ENCODE results near the gene EFCAB10.

Gene EFCAB10

GRCh38 chr7:105532709-105533460 is 48.4 kb downstream of the EFCAB10 start:
- Histone ChIP-seq H3K36me3 (ENCODE audit: insufficient read depth, low read length) (no peaks in the 10 kb centered on the region), H3K27me3 (ENCODE audit: insufficient read depth, low read length, poor library complexity, severe bottlenecking) (no peaks in the 10 kb centered on the region), H3F3A (ENCODE audit: low read depth) (no peaks in the 10 kb centered on the region), H3K4me3 (ENCODE audit: low read length, poor library complexity, severe bottlenecking) (peak overlapping the region; percentile 92), H4K20me1 (ENCODE audit: insufficient read depth, low read length, poor library complexity, severe bottlenecking) (peaks cover 11% of the 10 kb centered on the region), H2AFZ (ENCODE audit: low read length) (peak overlapping the region; percentile 88), H3K79me2 (ENCODE audit: insufficient read depth, low read length) (peaks cover 31% of the 10 kb centered on the region), H3K4me2 (ENCODE audit: low read depth, low read length, poor library complexity, severe bottlenecking) (peak overlapping the region; percentile 83), H3K9me2 (replicated peaks; ENCODE audit: low read depth, low read length) (no peaks in the 10 kb centered on the region), H3K9me3 (ENCODE audit: insufficient read depth, low read depth, low read length) (no peaks in the 10 kb centered on the region), H3K9ac (ENCODE audit: low read depth, low read length, poor library complexity, severe bottlenecking) (peak overlapping the region; percentile 82), H3K4me1 (ENCODE audit: insufficient read depth, low read length, poor library complexity, severe bottlenecking) (peaks cover 24% of the 10 kb centered on the region)
- TF ChIP-seq CTCF (conservative IDR thresholded peaks at IDR 0.05; ENCODE audit: low read length) (no peak), EZH2phosphoT487 (IDR thresholded peaks at IDR 0.05; ENCODE audit: borderline replicate concordance) (no peak)

- peak within 1 kb of the TSS; percentile 83 for H3K4me2 ChIP-seq (ENCODE audit: low read depth, low read length, poor library complexity, severe bottlenecking)
- H3K36me3 ChIP-seq (ENCODE audit: insufficient read depth, low read length) = no peaks in the 10 kb centered on the region
- H2AFZ ChIP-seq (ENCODE audit: low read length) = peak within 1 kb of the TSS; percentile 88
- H3F3A ChIP-seq (ENCODE audit: low read depth) = no peaks in the 10 kb centered on the region
- H3K27me3 ChIP-seq (ENCODE audit: insufficient read depth, low read length, poor library complexity, severe bottlenecking) = no peaks in the 10 kb centered on the region
- peak within 1 kb of the TSS; percentile 92 for H3K4me3 ChIP-seq (ENCODE audit: low read length, poor library complexity, severe bottlenecking)
- H3K4me1 ChIP-seq (ENCODE audit: insufficient read depth, low read length, poor library complexity, severe bottlenecking) = peaks cover 24% of the 10 kb centered on the region
- H3K9me2 ChIP-seq (replicated peaks; ENCODE audit: low read depth, low read length) = no peaks in the 10 kb centered on the region
- no peaks in the 10 kb centered on the region for H3K9me3 ChIP-seq (ENCODE audit: insufficient read depth, low read depth, low read length)
- peaks cover 11% of the 10 kb centered on the region for H4K20me1 ChIP-seq (ENCODE audit: insufficient read depth, low read length, poor library complexity, severe bottlenecking)
- no peak for TF ChIP-seq EZH2phosphoT487 (IDR thresholded peaks at IDR 0.05; ENCODE audit: borderline replicate concordance)
- peak; percentile 74 for TF ChIP-seq CTCF (conservative IDR thresholded peaks at IDR 0.05; ENCODE audit: low read length)
- H3K9ac ChIP-seq (ENCODE audit: low read depth, low read length, poor library complexity, severe bottlenecking) = peak within 1 kb of the TSS; percentile 82
- peaks cover 31% of the 10 kb centered on the region for H3K79me2 ChIP-seq (ENCODE audit: insufficient read depth, low read length)
Measured at GRCh38 chr7:105531792-105532671, 49.3 kb downstream of the EFCAB10 start, which contains the start of gene RINT1. RINT1 (plus strand) TSS chr7:105532201; CDS start chr7:105532316, 115 bp downstream.

- peak overlapping the region; percentile 83 for H3K4me2 ChIP-seq (ENCODE audit: low read depth, low read length, poor library complexity, severe bottlenecking)
- H2AFZ ChIP-seq (ENCODE audit: low read length) = no peak overlapping the region
- H3K4me3 ChIP-seq (ENCODE audit: low read length, poor library complexity, severe bottlenecking) = no peak overlapping the region
- H3K36me3 ChIP-seq (ENCODE audit: insufficient read depth, low read length) = no peaks in the 10 kb centered on the region
- H3K9me3 ChIP-seq (ENCODE audit: insufficient read depth, low read depth, low read length) = no peaks in the 10 kb centered on the region
- H3K27me3 ChIP-seq (ENCODE audit: insufficient read depth, low read length, poor library complexity, severe bottlenecking) = no peaks in the 10 kb centered on the region
- TF ChIP-seq CTCF (conservative IDR thresholded peaks at IDR 0.05; ENCODE audit: low read length) = no peak
- no peak for TF ChIP-seq EZH2phosphoT487 (IDR thresholded peaks at IDR 0.05; ENCODE audit: borderline replicate concordance)
- H3F3A ChIP-seq (ENCODE audit: low read depth) = no peaks in the 10 kb centered on the region
- no peak overlapping the region for H3K9ac ChIP-seq (ENCODE audit: low read depth, low read length, poor library complexity, severe bottlenecking)
- peaks cover 24% of the 10 kb centered on the region for H3K4me1 ChIP-seq (ENCODE audit: insufficient read depth, low read length, poor library complexity, severe bottlenecking)
- peaks cover 11% of the 10 kb centered on the region for H4K20me1 ChIP-seq (ENCODE audit: insufficient read depth, low read length, poor library complexity, severe bottlenecking)
- H3K9me2 ChIP-seq (replicated peaks; ENCODE audit: low read depth, low read length) = no peaks in the 10 kb centered on the region
- peaks cover 27% of the 10 kb centered on the region for H3K79me2 ChIP-seq (ENCODE audit: insufficient read depth, low read length)
Measured at GRCh38 chr7:105530546-105530945, 50.7 kb downstream of the EFCAB10 start.

Data from Loucy (cell line).